A673 (cell line): ENCODE results near the gene DLX4. TPM values are rescaled to one million over a fixed set of nuclear protein-coding genes. Genes with fewer than 3 reads are reported as not detected.

Source experiments
- BruUV-seq: library from RNA; stranded (reverse); fragments of 400-500 nt; replicated peaks from 2 replicates; lab custom pipeline; 2021; lab: Mats Ljungman, UMichigan
- CTCF ChIA-PET: fragments of 300-600 bp; sonication (Branson Sonifier 250); formaldehyde crosslinking; loops from one replicate; lab custom pipeline; 2022; ENCODE audit warnings: antibody characterized with exemption; lab: Charles Lee
- POLR2A ChIA-PET: fragments of 300-600 bp; sonication (Branson Sonifier 250); formaldehyde crosslinking; loops from one replicate; lab custom pipeline; 2022; ENCODE audit warnings: antibody characterized with exemption; ENCODE audit not compliant: low non-redundant PET; lab: Charles Lee
- DNase-seq: peaks from one replicate; pipeline ENCODE4 v3.0.0-alpha.2; 2015; ENCODE audit warnings: low spot score
- H3K27ac ChIP-seq: fragments of 200-600 bp; sonication (generic); 2 replicates; pipeline ENCODE4 v1.5.1; 2016; ENCODE audit warnings: mixed run types, low read depth, mild to moderate bottlenecking, mixed read lengths, antibody characterized with exemption, low read length; ENCODE audit not compliant: poor library complexity, severe bottlenecking
- H3K27me3 ChIP-seq: fragments of 200-600 bp; sonication (generic); replicated peaks from 2 replicates; pipeline ENCODE4 v1.6.1; 2017; ENCODE audit warnings: mixed run types, low read depth, mild to moderate bottlenecking, mixed read lengths, antibody characterized with exemption, low read length; ENCODE audit not compliant: insufficient read depth, poor library complexity
- H3K36me3 ChIP-seq: fragments of 200-600 bp; sonication (generic); 2 replicates; pipeline ENCODE4 v1.6.1; 2016; ENCODE audit warnings: mixed run types, mild to moderate bottlenecking, mixed read lengths, antibody characterized with exemption, low read length; ENCODE audit not compliant: insufficient read depth, poor library complexity, severe bottlenecking
- H3K4me1 ChIP-seq: fragments of 200-600 bp; sonication (generic); 2 replicates; pipeline ENCODE4 v1.6.1; 2017; ENCODE audit warnings: mixed run types, mild to moderate bottlenecking, mixed read lengths, antibody characterized with exemption, low read length; ENCODE audit not compliant: insufficient read depth, poor library complexity, severe bottlenecking
- H3K4me3 ChIP-seq: fragments of 200-600 bp; sonication (generic); 2 replicates; pipeline ENCODE4 v1.5.1; 2016; ENCODE audit warnings: low read depth, mixed run types, mild to moderate bottlenecking, mixed read lengths, low read length; ENCODE audit not compliant: poor library complexity, severe bottlenecking
- H3K9me3 ChIP-seq: fragments of 200-600 bp; sonication (generic); 2 replicates; pipeline ENCODE4 v1.6.1; 2016; ENCODE audit warnings: mixed run types, low read depth, mild to moderate bottlenecking, mixed read lengths, antibody characterized with exemption, low read length; ENCODE audit not compliant: poor library complexity, severe bottlenecking
- EZH2 ChIP-seq: fragments of 200-600 bp; sonication (generic); IDR thresholded peaks from 2 replicates; pipeline ENCODE4 v1.6.1; 2017; ENCODE audit warnings: borderline replicate concordance, low read depth, mild to moderate bottlenecking, mixed read lengths, antibody characterized with exemption, low read length; ENCODE audit not compliant: poor library complexity, severe bottlenecking
- intact Hi-C: fragments of 100-400 bp; cut with micrococcal nuclease; formaldehyde crosslinking; loops from one replicate; pipeline ENCODE4 v1.10.0; 2022; ENCODE audit not compliant: unreplicated experiment
- total RNA-seq: library from RNA; stranded (reverse); gene quantifications from 2 replicates; pipeline ENCODE4 v1.2.3, GENCODE V29; 2021
- TF ChIP-seq, protein P1 (sequence below): fragments of 300-800, 200-600 bp; sonication (generic); conservative IDR thresholded peaks from 2 replicates; pipeline ENCODE4 v1.5.1; 2017; ENCODE audit warnings: low read depth, mild to moderate bottlenecking, antibody characterized with exemption, low read length, moderate library complexity, mixed read lengths

The DLX4 gene
- total RNA-seq, 1 experiment from 2014 or later, result 0.82 TPM

DNA sequence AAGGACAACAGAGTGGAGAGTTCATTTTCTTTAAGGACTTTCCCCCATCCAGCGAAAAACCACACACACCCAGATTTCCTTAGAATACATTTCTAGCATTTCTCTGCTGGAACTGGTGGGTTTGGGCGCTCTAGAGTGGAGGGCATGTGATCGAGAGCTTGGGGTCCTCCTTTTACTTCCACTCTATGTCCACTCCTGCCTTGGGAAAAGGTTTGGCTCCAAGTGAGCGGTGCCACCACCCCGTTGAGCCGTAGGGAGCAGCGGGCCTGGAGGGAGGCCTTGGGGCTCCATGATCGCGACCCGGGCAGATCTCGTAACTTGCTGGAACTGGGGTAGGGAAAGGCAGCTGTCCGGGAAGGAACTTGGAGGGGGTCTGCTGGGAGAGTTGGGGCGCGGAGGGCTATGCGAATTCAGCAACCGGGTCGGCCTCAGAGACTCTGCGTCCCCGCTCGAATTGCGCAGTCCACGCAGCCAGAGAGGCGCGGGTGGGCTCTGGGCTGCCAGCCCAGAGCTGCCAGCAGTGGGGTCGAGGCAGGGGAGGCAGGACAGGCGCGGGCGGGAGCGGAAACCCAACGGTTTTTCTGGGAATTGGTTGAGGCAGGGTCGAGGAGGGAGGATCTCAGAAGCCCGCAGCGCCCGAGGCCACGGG is 2.3 kb downstream of the DLX4 start:
- intact Hi-C loops, result no loop called here
- no peaks in the 10 kb centered on the region for H3K9me3 ChIP-seq
- no peaks in the 10 kb centered on the region for H3K36me3 ChIP-seq
- peak; percentile 1 for TF ChIP-seq EZH2
- TF ChIP-seq, protein P1, sequence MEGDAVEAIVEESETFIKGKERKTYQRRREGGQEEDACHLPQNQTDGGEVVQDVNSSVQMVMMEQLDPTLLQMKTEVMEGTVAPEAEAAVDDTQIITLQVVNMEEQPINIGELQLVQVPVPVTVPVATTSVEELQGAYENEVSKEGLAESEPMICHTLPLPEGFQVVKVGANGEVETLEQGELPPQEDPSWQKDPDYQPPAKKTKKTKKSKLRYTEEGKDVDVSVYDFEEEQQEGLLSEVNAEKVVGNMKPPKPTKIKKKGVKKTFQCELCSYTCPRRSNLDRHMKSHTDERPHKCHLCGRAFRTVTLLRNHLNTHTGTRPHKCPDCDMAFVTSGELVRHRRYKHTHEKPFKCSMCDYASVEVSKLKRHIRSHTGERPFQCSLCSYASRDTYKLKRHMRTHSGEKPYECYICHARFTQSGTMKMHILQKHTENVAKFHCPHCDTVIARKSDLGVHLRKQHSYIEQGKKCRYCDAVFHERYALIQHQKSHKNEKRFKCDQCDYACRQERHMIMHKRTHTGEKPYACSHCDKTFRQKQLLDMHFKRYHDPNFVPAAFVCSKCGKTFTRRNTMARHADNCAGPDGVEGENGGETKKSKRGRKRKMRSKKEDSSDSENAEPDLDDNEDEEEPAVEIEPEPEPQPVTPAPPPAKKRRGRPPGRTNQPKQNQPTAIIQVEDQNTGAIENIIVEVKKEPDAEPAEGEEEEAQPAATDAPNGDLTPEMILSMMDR, result no peak
- no peak for DNase-seq
- peaks cover 92% of the 10 kb centered on the region for H3K27me3 ChIP-seq
- no peak overlapping the region for H3K27ac ChIP-seq
- ChIA-PET POLR2A (no interaction called here), CTCF (interaction anchor here (0.6 kb wide), 1 partner anchor 10 kb away, joined by 3 read pairs; no protein-coding TSS in a partner anchor)
- H3K4me1 ChIP-seq, result no peaks in the 10 kb centered on the region
- H3K4me3 ChIP-seq, result no peak overlapping the region
- BruUV-seq, result no TSS peak

DNA sequence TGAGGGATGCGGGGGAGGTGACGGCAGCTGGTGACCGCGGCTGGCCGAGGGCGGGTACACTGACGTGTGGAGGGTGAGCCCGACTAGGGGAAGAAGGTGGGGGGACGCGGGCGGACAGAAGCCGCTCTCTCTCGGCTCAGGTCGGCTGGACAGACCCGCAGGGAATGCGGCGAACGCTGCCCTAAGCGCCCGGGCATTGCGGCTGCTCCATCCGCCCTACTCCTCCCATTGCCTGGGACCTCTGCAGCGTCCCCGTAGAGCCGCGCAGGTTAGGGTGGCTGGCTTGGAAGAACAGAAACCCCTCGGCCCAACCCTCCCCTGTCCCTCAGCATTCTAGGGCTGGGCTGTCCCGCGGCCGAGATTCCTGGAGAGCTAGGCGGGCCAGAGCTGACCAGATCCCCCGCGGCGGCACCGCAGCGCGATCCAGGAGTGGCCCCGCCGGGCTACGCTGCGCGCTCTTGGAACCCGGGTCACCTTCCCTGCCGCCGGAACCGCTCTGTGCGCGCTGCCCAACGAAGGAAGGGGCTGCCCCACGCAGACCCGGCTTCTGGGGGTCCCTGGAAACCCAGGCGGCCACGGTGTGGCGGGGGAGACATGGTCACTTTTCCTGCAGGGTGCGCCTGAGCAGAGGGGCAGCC is 3.0 kb downstream of the DLX4 start:
- intact Hi-C loops, result no loop called here
- no peak overlapping the region for H3K27ac ChIP-seq
- no peaks in the 10 kb centered on the region for H3K36me3 ChIP-seq
- DNase-seq, result no peak
- ChIA-PET POLR2A (no interaction called here), CTCF (interaction anchor here (0.6 kb wide), 1 partner anchor 9 kb away, joined by 3 read pairs; no protein-coding TSS in a partner anchor)
- no peaks in the 10 kb centered on the region for H3K4me1 ChIP-seq
- peaks cover 87% of the 10 kb centered on the region for H3K27me3 ChIP-seq
- H3K4me3 ChIP-seq, result no peak overlapping the region
- TF ChIP-seq EZH2, result peak; percentile 95
- TF ChIP-seq, protein P1, result no peak
- no peaks in the 10 kb centered on the region for H3K9me3 ChIP-seq
- no TSS peak for BruUV-seq

DNA sequence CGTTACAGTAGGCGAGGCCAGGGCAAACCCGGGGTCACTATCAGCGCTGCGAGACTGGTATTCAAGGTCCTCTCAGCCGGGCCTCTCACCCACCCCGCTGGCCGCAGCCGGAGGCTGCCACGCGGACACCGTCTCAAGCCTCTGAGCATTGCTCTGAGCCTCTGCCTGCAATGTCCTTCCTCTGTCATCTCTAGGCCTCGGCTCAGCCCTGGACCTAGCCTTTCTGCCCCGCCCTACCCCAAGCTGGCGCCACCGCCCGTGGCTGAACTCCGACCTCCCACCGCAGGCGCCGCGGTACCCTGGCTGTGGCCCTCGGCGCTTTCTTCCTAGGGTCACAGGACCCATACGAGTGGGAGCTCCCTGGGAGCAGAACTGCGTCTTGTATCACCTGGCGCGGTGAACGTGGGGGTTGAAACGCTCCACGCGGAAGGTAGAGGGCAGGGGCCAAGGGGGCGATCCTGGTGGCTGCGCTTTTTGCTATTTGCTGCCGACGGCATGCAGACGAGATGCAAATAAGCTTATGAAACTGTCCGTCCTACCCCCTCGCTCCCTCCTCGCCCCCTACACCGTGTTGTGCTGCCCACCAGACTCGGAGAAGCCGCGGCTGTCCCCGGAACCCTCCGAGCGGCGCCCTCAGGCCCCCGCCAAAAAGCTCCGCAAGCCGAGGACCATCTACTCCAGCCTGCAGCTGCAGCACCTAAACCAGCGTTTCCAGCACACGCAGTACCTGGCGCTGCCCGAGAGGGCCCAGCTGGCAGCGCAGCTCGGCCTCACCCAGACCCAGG is 3.7 kb downstream of the DLX4 start:
- ChIA-PET CTCF (no interaction called here), POLR2A (no interaction called here)
- Histone ChIP-seq H3K9me3 (no peaks in the 10 kb centered on the region), H3K27ac (no peak overlapping the region), H3K36me3 (no peaks in the 10 kb centered on the region), H3K4me3 (no peak overlapping the region), H3K27me3 (peaks cover 85% of the 10 kb centered on the region), H3K4me1 (no peaks in the 10 kb centered on the region)
- DNase-seq, result no peak
- BruUV-seq, result no TSS peak
- TF ChIP-seq, protein P1, result no peak
- TF ChIP-seq EZH2, result no peak
- intact Hi-C loops, result no loop called here
